ENCODE results near the gene DNAJB4.

DNA sequence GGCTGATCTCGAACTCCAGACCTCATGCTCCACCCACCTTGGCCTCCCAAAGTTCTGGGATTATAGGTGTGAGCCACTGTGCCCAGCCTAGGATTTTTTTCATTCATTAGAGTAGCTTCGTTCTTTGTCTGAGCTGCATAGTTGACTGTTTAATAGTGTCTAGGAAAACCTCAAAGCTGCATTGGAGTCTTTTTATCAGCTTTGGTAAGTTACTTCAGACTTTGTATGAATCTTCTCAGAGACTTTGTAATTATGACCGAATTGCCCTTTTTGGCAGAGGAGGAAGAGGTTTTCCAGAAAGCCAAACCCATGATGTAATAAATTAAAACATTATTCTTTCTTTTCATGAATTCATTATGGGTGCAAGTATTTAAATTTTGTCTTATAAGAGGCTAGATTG is 5.1 kb downstream of the DNAJB4 start:
- TF ChIP-seq, protein P1, sequence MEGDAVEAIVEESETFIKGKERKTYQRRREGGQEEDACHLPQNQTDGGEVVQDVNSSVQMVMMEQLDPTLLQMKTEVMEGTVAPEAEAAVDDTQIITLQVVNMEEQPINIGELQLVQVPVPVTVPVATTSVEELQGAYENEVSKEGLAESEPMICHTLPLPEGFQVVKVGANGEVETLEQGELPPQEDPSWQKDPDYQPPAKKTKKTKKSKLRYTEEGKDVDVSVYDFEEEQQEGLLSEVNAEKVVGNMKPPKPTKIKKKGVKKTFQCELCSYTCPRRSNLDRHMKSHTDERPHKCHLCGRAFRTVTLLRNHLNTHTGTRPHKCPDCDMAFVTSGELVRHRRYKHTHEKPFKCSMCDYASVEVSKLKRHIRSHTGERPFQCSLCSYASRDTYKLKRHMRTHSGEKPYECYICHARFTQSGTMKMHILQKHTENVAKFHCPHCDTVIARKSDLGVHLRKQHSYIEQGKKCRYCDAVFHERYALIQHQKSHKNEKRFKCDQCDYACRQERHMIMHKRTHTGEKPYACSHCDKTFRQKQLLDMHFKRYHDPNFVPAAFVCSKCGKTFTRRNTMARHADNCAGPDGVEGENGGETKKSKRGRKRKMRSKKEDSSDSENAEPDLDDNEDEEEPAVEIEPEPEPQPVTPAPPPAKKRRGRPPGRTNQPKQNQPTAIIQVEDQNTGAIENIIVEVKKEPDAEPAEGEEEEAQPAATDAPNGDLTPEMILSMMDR (IDR thresholded peaks at IDR 0.05), result no peak
- no peak for TF ChIP-seq POLR2A (IDR thresholded peaks at IDR 0.05)
